NCI-H2029 (cell line): Measurements from ENCODE around the gene PYM1.
"Not testable (repeated sequence)": the region's sequence is repeated elsewhere in the genome, so short reads cannot be mapped to it uniquely, and the experiment has no call there.

ENCODE experiments used
- DNase-seq: peaks from one replicate; lab custom pipeline; 2025; lab: John Stamatoyannopoulos, UW

Gene PYM1

GRCh38 chr12:55938826-55939501, 11.3 kb upstream of the PYM1 start:
- no peak for DNase-seq

GRCh38 chr12:55937981-55938380, 10.3 kb upstream of the PYM1 start:
- DNase-seq = no peak

GRCh38 chr12:55935738-55936151, 8.1 kb upstream of the PYM1 start:
- no peak for DNase-seq

- DNase-seq = no peak
Observed at GRCh38 chr12:55934773-55935172, 7.1 kb upstream of the PYM1 start.

GRCh38 chr12:55933799-55934742, 6.4 kb upstream of the PYM1 start:
- DNase-seq = no peak

- DNase-seq = no peak
Observed at GRCh38 chr12:55933169-55933798, 5.6 kb upstream of the PYM1 start.

GRCh38 chr12:55932551-55932910, 4.8 kb upstream of the PYM1 start:
- no peak for DNase-seq

GRCh38 chr12:55931780-55932550, 4.3 kb upstream of the PYM1 start:
- DNase-seq = no peak

- no peak for DNase-seq
Observed at GRCh38 chr12:55931317-55931779, 3.7 kb upstream of the PYM1 start.

- DNase-seq = peak; percentile 28
Observed at GRCh38 chr12:55930771-55931316, 3.1 kb upstream of the PYM1 start, which contains the start of gene DGKA. Gene DGKA, plus strand, starts transcription at chr12:55931162. Its CDS starts 5,342 bp downstream, at chr12:55936504.

- DNase-seq = no peak
Observed at GRCh38 chr12:55929306-55929791, 1.7 kb upstream of the PYM1 start.

GRCh38 chr12:55926738-55927587, 731 bp downstream of the PYM1 start:
- DNase-seq = peak; percentile 87

GRCh38 chr12:55925870-55926737, 1.6 kb downstream of the PYM1 start:
- DNase-seq = no peak

GRCh38 chr12:55925371-55925770, 2.3 kb downstream of the PYM1 start:
- DNase-seq = no peak

GRCh38 chr12:55923648-55924047, 4.0 kb downstream of the PYM1 start:
- not testable (repeated sequence) for DNase-seq

GRCh38 chr12:55922126-55922525, 5.6 kb downstream of the PYM1 start:
- DNase-seq = no peak

- not testable (repeated sequence) for DNase-seq
Observed at GRCh38 chr12:55919032-55919431, 8.7 kb downstream of the PYM1 start.

GRCh38 chr12:55915482-55915859, 12.2 kb downstream of the PYM1 start:
- DNase-seq = no peak

GRCh38 chr12:55912908-55913307, 14.8 kb downstream of the PYM1 start:
- no peak for DNase-seq
